ENCODE data around the gene NUP153. TPM values are rescaled to one million over a fixed set of nuclear protein-coding genes. Genes with fewer than 3 reads are reported as not detected.
A peak's percentile ranks its signal among the peaks of the same experiment; 100 is the strongest.

The NUP153 gene
- total and polyA plus RNA-seq, 2 donors (not counting 1 experiment from before 2014, with no cell fraction given): 17.9 to 70.5 TPM

DNA sequence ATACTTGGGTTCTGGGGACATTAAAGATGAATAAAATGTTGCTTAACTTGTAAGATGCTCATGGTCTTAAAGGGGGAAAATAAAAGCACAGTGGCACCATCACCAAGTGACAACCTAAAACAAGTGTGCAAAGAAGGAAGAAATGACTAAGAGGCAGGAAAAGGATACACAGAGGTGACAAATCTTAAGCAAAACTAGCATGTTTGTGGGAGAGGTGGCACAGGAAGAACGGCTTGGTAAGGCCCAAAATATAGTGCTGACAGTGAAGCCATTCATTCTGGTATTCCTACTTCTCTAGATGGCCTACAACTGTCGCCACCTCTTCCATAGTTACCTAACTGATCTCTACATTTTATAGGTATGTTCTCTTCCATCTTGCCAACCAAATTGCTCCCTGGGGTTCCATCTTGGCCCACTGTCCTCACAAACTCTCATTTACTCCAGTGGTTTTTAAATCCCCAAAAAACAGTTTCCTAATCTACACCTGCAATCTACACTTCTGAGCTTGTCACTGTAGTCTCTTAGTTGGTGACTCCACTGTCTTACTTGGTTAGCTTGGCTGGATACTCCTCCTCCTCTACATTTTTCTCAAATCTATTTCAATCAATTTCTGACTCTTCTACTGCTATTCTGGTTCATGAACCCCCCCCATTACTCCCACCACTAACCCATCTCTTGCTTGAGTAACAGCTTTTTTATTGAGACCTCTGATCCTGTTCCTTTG lies 73.1 kb downstream of the NUP153 start:
- POLR2A ChIA-PET: no interaction called here
- no peaks in the 10 kb centered on the region for H3K9me3 Mint-ChIP-seq (ENCODE audit: insufficient read depth)
- WGBS (ENCODE audit: insufficient coverage): 60% methylated on average over 2 of the region's 2 CpGs
- ATAC-seq (ENCODE audit: low read depth): no peak
- H3K4me2 ChIP-seq (replicated peaks; ENCODE audit: low read depth, low read length, poor library complexity, severe bottlenecking): no peak overlapping the region
- H3K4me3 Mint-ChIP-seq: no peak overlapping the region
- H3K27ac ChIP-seq (ENCODE audit: low read length in 2 of 2): peak overlapping the region in 1 of 2 donors; percentile 8
- peaks cover 39% of the 10 kb centered on the region for H3K4me1 Mint-ChIP-seq
- CTCF ChIA-PET: interaction anchor here (0.6 kb wide), 1 partner anchor 397 kb away, joined by 5 read pairs; no protein-coding TSS in a partner anchor
- TF ChIP-seq EZH2 (IDR thresholded peaks at IDR 0.05; ENCODE audit: borderline replicate concordance, insufficient read depth, low read depth, low read length, poor library complexity, severe bottlenecking): no peak
- TF ChIP-seq, protein P1, sequence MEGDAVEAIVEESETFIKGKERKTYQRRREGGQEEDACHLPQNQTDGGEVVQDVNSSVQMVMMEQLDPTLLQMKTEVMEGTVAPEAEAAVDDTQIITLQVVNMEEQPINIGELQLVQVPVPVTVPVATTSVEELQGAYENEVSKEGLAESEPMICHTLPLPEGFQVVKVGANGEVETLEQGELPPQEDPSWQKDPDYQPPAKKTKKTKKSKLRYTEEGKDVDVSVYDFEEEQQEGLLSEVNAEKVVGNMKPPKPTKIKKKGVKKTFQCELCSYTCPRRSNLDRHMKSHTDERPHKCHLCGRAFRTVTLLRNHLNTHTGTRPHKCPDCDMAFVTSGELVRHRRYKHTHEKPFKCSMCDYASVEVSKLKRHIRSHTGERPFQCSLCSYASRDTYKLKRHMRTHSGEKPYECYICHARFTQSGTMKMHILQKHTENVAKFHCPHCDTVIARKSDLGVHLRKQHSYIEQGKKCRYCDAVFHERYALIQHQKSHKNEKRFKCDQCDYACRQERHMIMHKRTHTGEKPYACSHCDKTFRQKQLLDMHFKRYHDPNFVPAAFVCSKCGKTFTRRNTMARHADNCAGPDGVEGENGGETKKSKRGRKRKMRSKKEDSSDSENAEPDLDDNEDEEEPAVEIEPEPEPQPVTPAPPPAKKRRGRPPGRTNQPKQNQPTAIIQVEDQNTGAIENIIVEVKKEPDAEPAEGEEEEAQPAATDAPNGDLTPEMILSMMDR (IDR thresholded peaks at IDR 0.05): no peak
- H3K9ac ChIP-seq (ENCODE audit: low read length): no peak overlapping the region
- DNase-seq: no peak
- peak overlapping the region; percentile 7 for H3K27ac Mint-ChIP-seq
- intact Hi-C loops (cut with micrococcal nuclease): no loop called here
- no peak overlapping the region for H3K4me3 ChIP-seq (ENCODE audit: control extremely low read depth in 1 of 5, extremely low read depth in 1 of 5, insufficient read depth in 1 of 5, low read depth in 2 of 5, low read length in 4 of 5)
- H4K20me1 ChIP-seq (ENCODE audit: control insufficient read depth, insufficient read depth, low read length, poor library complexity, severe bottlenecking): peaks cover 3% of the 10 kb centered on the region
- H3K9me3 ChIP-seq (ENCODE audit: control extremely low read depth in 1 of 3, control insufficient read depth in 2 of 3, insufficient read depth in 1 of 3, low read length in 2 of 3): no peaks in the 10 kb centered on the region
- peaks cover 14% of the 10 kb centered on the region for H3K79me2 ChIP-seq (ENCODE audit: control insufficient read depth, insufficient read depth, low read length)
- H3K27me3 Mint-ChIP-seq: no peaks in the 10 kb centered on the region
- peaks cover 5 to 14% of the 10 kb centered on the region in 2 donors for H3K4me1 ChIP-seq (ENCODE audit: control insufficient read depth in 2 of 2, insufficient read depth in 2 of 2, low read length in 2 of 2)
- H2AFZ ChIP-seq (ENCODE audit: insufficient read depth, low read depth, low read length, poor library complexity, severe bottlenecking): no peak overlapping the region
- H3K36me3 ChIP-seq (replicated peaks in 1 of 2; ENCODE audit: control extremely low read depth in 1 of 2, control insufficient read depth in 1 of 2, extremely low read depth in 1 of 2, insufficient read depth in 2 of 2, low read length in 1 of 2): peaks cover 8 to 50% of the 10 kb centered on the region in 2 experiments
- H3K27me3 ChIP-seq (replicated peaks in 1 of 4; ENCODE audit: control extremely low read depth in 1 of 4, control insufficient read depth in 3 of 4, insufficient read depth in 4 of 4, low read length in 3 of 4): no peaks in the 10 kb centered on the region

- ATAC-seq (ENCODE audit: low read depth) (no peak), DNase-seq (no peak)
- no peak overlapping the region for H3K4me2 ChIP-seq (replicated peaks; ENCODE audit: low read depth, low read length, poor library complexity, severe bottlenecking)
- H3K27me3 ChIP-seq (replicated peaks in 1 of 4; ENCODE audit: control extremely low read depth in 1 of 4, control insufficient read depth in 3 of 4, insufficient read depth in 4 of 4, low read length in 3 of 4): no peaks in the 10 kb centered on the region
- H3K9me3 ChIP-seq (ENCODE audit: control extremely low read depth in 1 of 3, control insufficient read depth in 2 of 3, insufficient read depth in 1 of 3, low read length in 2 of 3): no peaks in the 10 kb centered on the region
- peaks cover 4% of the 10 kb centered on the region for H4K20me1 ChIP-seq (ENCODE audit: control insufficient read depth, insufficient read depth, low read length, poor library complexity, severe bottlenecking)
- TF ChIP-seq EZH2 (IDR thresholded peaks at IDR 0.05; ENCODE audit: borderline replicate concordance, insufficient read depth, low read depth, low read length, poor library complexity, severe bottlenecking): no peak
- TF ChIP-seq, protein P1 (IDR thresholded peaks at IDR 0.05): no peak
- peaks cover 14% of the 10 kb centered on the region for H3K79me2 ChIP-seq (ENCODE audit: control insufficient read depth, insufficient read depth, low read length)
- no CpG with 5 or more reads among the region's 1 CpG for WGBS (ENCODE audit: insufficient coverage)
- H3K4me1 Mint-ChIP-seq: peaks cover 40% of the 10 kb centered on the region
- peaks cover 1 to 51% of the 10 kb centered on the region in 2 experiments for H3K36me3 ChIP-seq (replicated peaks in 1 of 2; ENCODE audit: control extremely low read depth in 1 of 2, control insufficient read depth in 1 of 2, extremely low read depth in 1 of 2, insufficient read depth in 2 of 2, low read length in 1 of 2)
- intact Hi-C loops (cut with micrococcal nuclease): no loop called here
- peaks cover 6 to 15% of the 10 kb centered on the region in 2 donors for H3K4me1 ChIP-seq (ENCODE audit: control insufficient read depth in 2 of 2, insufficient read depth in 2 of 2, low read length in 2 of 2)
- H3K4me3 Mint-ChIP-seq: no peak overlapping the region
- H3K27me3 Mint-ChIP-seq: no peaks in the 10 kb centered on the region
- H3K9ac ChIP-seq (ENCODE audit: low read length): no peak overlapping the region
- H3K9me3 Mint-ChIP-seq (ENCODE audit: insufficient read depth): no peaks in the 10 kb centered on the region
- H3K27ac Mint-ChIP-seq: no peak overlapping the region
- POLR2A ChIA-PET: no interaction called here
- H3K4me3 ChIP-seq (ENCODE audit: control extremely low read depth in 1 of 5, extremely low read depth in 1 of 5, insufficient read depth in 1 of 5, low read depth in 2 of 5, low read length in 4 of 5): no peak overlapping the region
- CTCF ChIA-PET: interaction anchor here (0.7 kb wide), 1 partner anchor 134 kb away, joined by 4 read pairs; no protein-coding TSS in a partner anchor
- H2AFZ ChIP-seq (ENCODE audit: insufficient read depth, low read depth, low read length, poor library complexity, severe bottlenecking): no peak overlapping the region
- H3K27ac ChIP-seq (ENCODE audit: low read length in 2 of 2): peak overlapping the region in 1 of 2 donors; percentile 8
Measured at GRCh38 chr6:17632934-17633333, 73.8 kb downstream of the NUP153 start.
